NK-92 (cell line): ENCODE results near the gene GUCA2A.

Source experiments
- DNase-seq: peaks from one replicate; lab custom pipeline; 2025; ENCODE audit not compliant: unreplicated experiment; lab: John Stamatoyannopoulos, UW

Gene GUCA2A

DNA sequence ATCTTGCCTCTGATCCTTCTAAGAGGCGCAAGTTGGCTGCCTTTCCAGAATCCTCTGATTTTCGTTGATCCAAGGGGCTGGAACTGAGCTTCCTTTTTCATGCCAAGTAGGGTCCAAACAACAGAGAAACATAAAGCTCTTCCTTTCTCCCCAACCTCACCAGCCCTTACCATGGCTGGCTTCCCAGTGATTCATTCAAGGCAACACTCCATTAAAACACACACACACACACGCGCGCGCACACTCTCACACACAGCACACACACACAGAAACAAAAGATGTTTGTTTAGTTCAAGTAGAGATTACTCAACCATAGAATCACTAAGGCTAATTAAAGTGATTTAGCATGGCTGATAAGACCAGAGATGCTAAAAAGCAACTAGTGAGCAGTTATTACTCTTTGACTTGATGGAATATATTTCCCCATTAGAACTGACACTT lies 13.0 kb upstream of the GUCA2A start:
- DNase-seq: no peak

- no peak for DNase-seq
These were observed 12.5 kb upstream of the GUCA2A start for GRCh38 chr1:42176902-42177519.

- DNase-seq: no peak
These were observed 10.9 kb upstream of the GUCA2A start for GRCh38 chr1:42175314-42176054.

GRCh38 chr1:42173961-42174735 lies 9.6 kb upstream of the GUCA2A start:
- DNase-seq: no peak

GRCh38 chr1:42173155-42173933 lies 8.8 kb upstream of the GUCA2A start:
- DNase-seq: no peak

DNA sequence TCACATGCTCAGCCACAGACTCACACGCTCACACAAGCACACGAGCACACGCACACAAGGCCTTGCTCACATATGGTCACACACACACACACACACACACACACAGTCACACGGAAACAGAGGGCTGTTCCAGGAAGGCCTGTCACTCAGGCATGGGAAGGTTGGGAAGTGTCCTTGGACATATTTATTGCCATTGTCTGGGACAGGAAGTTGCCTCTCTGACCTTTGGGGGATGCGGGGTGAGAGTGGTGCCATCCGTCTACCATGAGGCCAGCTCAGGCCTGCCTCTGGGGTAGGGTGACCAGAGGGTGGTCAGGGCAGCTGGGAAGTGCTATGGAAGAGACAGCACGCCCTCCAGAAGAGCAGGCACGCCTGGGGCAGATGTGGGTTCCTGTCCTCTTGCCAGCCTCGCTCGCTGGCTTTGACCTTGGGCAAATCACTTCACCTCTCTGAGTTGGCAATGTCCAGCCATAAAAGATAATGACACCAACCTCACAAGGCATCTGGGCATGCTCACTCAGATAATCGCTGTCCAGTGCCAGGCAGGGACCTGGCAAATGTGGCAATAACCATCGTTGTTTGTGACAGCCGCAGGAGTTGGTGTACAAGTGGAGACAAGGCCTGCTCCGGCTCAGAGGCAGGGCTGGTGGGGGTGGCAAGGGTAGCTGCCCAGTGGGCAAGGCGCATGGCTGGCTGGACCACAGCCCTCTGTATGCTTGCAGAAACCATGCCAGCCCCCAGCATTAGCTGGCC lies 8.0 kb upstream of the GUCA2A start:
- no peak for DNase-seq

DNA sequence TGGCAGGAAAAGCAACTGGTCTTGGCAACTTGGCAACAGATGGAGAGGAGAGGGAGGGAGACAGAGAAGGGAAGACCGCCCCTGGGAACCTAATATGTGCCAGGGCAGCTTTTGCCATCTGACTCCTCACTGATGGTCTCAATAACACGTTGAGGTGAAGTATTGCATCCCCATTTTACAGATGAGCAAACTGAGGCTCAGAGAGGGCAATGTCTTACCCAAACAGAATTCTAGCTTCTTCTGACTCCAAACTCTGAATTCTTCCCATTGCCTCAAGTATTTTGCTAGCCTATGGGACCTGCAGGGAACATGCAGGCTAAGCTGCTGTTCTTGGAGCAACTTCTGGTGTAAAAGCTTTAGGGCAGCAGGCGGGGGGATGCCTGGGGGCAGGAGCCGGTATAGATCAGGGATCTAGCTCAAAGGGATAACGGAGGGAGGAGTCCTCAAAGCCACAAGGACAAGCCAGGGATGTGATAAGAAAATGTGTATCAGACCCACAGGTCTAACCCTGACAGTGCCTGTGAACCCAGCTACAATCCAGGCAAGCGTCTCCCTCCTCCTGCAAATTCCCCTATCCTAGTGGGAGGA lies 7.2 kb upstream of the GUCA2A start:
- DNase-seq: no peak

DNA sequence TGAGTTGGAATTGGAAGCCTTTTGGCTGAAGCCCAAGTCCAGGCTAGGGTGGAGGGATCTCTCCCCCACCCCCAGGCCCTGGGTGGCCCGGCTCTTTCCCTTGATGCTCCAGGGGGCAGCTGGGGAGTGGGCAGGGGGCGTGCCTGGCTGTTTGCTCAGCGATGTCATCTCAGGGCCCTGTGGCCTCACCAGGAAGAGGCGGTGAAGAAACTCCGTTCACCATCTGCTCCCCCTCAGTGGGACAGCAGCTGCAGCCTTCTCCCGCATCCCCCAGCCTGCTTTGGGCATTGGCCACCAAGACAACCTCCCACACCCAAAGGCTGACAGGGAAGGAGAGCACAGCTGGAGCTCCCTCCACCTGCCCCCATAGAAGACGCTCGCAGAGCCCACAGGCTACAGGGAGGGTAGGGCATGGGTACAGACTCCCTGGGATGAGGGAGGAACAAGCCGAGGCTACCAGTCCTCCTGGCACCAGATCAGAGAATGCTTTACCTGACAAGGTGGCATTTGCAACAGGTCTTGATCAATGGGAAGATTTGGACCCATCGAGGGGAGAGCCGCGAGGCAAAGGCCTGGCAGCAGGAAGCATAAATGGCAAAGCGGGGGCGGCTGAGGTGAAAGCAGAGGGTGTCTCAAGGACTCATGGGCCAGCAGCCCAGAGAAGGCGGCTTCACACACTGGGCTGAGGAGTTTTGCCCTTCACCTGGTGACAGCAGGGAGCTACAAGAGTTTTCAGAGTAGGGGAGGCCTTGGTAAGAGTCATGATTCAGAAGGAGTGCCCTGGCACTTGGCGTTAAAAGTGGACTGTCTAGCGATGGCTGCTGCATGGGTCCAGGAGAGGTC lies 6.5 kb upstream of the GUCA2A start:
- DNase-seq: no peak

DNA sequence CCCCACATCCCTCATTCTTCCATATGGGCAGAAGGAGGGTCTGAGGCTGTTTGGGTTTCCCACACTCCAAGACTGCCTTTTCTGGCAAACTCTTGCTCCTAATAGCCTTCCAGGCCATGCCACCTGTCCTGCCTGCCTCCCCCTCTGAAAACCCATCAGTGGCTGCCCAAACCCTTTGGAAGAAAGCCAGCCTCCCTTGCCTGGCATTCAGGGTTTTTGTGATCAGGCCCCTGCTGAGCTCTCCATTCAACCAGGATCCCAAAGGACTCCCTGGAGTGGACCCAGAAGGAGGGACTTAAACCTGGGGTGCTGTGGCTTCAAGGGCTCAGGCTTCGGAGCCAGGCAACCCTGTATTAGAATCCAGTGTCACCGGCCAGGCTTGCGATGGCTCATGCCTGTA lies 4.2 kb upstream of the GUCA2A start:
- no peak for DNase-seq

GRCh38 chr1:42168391-42168670 lies 3.8 kb upstream of the GUCA2A start:
- DNase-seq: no peak

DNA sequence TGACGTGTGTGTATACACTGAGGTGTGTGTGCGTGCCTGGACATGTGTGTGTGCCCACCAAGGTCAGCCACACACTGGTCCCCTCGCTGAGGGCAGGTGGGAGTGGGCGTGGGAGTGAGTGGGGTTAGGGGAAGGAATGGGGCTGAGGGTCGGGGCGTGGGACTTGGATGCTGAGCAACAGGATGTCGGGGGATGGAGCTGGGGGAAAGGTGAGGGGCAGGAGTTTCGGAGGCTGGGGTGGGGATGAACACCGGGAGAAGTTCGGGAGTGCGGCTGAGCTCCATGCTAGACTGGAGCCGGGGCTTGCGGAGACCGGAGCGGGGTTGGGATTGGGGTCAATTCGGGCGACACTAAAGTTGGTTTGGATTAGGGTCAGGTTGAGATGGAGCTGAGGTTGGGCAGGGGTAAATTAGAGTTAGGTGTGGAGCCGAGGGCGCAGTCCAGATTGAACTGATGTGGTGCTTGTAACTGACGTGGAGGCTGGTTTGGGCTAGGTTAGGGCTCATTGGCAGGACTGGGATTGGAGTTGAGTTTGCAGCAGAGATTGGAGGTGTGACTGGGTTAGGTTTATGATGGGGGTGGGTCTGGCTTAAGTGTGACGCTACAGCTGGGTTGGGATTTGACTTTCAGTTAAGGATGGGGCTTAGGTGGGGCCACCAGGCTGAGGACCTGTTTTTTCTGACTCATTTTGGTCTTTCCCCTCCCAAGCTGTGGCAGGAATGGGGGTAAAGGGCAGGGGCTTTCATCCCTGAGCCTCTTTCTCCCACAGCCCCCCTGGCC lies 3.3 kb upstream of the GUCA2A start:
- no peak for DNase-seq

DNA sequence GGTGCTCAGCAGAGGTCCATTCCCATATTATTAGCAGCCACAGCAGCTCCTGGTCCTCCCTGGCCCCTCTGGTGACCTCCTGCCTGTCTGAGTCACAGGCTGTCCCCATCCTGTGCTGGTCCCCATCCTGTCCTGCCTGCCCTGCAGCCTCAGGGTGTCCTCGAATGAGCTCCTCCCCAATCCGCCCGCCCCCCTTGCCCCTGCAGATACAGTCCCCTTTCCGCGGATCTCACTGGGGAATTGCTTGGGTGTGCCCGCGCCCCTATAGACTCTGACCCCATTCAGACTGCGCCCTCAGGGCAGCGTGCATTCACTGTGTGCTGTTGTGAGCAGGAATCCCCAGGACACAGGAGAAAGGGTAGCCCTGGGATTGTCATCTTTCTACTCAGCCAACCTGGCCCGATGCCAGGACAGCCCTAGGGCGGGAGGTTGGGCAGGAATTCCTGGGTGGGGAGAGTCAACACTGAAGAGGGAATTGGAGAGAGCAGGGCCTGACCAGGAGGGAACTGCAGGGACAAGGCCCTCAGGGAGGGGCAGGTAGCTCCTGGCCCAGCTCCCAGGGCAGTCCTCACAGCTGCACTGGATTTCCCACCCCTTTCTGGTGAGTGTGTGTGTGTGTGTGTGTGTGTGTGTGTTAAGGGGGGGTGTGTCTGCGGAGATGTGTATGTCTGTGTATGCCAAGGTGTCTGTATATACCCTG lies 1.1 kb upstream of the GUCA2A start:
- DNase-seq: no peak

GRCh38 chr1:42163536-42164503 lies 725 bp downstream of the GUCA2A start:
- no peak for DNase-seq

DNA sequence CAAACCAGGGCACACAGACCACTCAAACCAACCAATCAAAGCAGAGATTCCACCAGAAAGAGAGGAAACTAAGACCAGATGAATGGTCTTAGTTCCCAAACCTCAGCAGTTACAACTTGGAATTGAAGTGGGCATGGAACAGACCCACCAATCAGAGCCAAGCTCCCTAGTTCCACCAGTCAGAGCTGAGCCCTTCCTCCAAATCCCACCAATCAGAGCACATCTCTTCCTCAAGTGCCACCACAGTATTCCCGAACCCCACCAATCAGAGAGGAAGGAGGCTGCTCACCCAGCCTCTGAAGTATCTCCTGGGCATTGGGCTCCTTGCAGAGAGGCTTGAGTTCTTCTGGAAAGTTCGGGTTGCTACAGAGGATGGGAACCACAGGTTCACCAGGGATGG lies 1.4 kb downstream of the GUCA2A start:
- no peak for DNase-seq

DNA sequence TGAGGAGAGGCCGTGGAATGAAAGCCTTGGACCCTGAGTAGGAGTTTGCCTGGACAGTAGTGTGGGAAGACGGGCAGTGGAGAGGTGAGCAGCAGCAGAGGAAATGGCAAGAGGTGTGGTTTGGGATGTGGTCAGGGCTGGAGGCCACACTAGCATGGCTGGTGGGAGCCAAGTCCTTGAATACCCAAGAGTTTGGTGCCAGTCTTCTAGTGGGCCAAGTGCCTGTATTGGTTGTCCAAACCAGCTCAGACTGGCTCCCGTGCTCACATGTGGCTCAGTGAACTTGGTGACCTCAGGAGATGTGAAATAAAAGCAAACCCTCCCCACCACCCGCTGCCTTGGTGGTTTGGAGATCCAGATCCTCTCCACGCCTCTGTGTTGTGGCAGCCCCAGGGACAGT lies 2.4 kb downstream of the GUCA2A start:
- no peak for DNase-seq

GRCh38 chr1:42158189-42158588 lies 6.4 kb downstream of the GUCA2A start:
- no peak for DNase-seq

GRCh38 chr1:42157667-42158066 lies 6.9 kb downstream of the GUCA2A start:
- DNase-seq: no peak
